ENCODE results near the gene SMPD2. TPM values are rescaled to one million over a fixed set of nuclear protein-coding genes. Genes with fewer than 3 reads are reported as not detected.
"Not testable (repeated sequence)": the region's sequence is repeated elsewhere in the genome, so short reads cannot be mapped to it uniquely, and the experiment has no call there.

SMPD2 gene
- polyA plus RNA-seq, 1 donor, result 13.0 TPM

DNA sequence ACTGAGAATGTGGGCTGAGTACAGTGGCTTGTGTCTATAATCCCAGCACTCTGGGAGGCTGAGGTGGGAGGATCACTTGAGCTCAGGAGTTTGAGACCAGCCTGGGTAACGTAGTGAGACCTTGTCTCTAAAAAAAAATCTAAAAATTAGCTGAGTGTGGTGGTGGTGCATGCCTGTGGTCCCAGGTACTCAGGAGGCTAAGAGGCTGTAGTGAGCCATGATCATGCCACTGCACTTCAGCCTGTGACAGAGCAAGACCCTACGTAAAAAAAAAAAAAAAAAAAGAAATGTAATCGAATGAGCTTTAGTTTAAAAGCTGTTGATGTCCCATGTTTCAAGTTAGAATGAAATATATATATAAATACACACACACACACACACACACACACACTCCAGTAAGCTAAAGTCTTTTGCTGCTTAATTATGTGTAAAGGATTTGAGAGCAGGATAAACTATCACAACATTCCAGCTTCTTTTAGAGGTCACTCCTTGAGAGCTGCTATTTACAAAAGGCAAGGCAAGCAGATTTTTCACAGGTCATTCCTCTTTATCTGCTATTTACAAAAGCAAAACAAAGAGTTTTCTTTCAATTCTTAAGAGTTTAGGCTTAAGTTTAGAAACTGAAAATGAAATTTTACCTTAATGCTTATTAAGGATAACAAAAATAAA is 19.8 kb downstream of the SMPD2 start:
- DNase-seq, result peak in 1 of 2 donors; percentile 35
- peaks cover 19% of the 10 kb centered on the region for H3K4me1 ChIP-seq (ENCODE audit: control insufficient read depth, insufficient read depth, low read length)
- no peaks in the 10 kb centered on the region for H3K9me3 ChIP-seq (ENCODE audit: control insufficient read depth, low read depth, low read length)
- peak overlapping the region; percentile 22 for H3K27ac ChIP-seq (ENCODE audit: low read length)
- H3K4me3 ChIP-seq (ENCODE audit: low read length), result no peak overlapping the region
- H3K36me3 ChIP-seq (ENCODE audit: control insufficient read depth, insufficient read depth, low read length), result peaks cover 11% of the 10 kb centered on the region
- no peaks in the 10 kb centered on the region for H3K27me3 ChIP-seq (ENCODE audit: control insufficient read depth, insufficient read depth, low read length)
- no CpG with 5 or more reads among the region's 3 CpGs for WGBS (ENCODE audit: insufficient coverage, low lambda C conversion rate)

DNA sequence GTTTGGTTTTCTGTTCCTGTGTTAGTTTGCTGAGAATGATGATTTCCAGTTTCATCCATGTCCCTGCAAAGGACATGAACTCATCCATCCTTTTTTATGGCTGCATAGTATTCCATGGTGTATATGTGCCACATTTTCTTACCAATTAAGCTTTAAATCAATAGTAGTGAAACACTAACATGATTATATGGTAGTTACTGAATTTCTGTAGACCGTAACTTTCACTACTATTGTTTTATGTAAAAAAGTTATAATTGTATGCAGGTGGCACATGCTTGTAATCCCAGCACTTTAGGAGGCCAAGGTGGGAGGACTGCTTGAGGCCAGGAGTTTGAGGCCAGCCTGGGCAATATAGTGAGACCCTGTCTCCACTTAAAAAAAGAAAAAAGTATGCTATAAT is 20.7 kb downstream of the SMPD2 start:
- H3K27ac ChIP-seq (ENCODE audit: low read length); DNase-seq; H3K4me3 ChIP-seq (ENCODE audit: low read length); H3K27me3 ChIP-seq (ENCODE audit: control insufficient read depth, insufficient read depth, low read length); H3K9me3 ChIP-seq (ENCODE audit: control insufficient read depth, low read depth, low read length): not testable (repeated sequence)
- no CpG with 5 or more reads among the region's 1 CpG for WGBS (ENCODE audit: insufficient coverage, low lambda C conversion rate)
- Histone ChIP-seq H3K36me3 (ENCODE audit: control insufficient read depth, insufficient read depth, low read length) (peaks cover 18% of the 10 kb centered on the region), H3K4me1 (ENCODE audit: control insufficient read depth, insufficient read depth, low read length) (peaks cover 24% of the 10 kb centered on the region)

DNA sequence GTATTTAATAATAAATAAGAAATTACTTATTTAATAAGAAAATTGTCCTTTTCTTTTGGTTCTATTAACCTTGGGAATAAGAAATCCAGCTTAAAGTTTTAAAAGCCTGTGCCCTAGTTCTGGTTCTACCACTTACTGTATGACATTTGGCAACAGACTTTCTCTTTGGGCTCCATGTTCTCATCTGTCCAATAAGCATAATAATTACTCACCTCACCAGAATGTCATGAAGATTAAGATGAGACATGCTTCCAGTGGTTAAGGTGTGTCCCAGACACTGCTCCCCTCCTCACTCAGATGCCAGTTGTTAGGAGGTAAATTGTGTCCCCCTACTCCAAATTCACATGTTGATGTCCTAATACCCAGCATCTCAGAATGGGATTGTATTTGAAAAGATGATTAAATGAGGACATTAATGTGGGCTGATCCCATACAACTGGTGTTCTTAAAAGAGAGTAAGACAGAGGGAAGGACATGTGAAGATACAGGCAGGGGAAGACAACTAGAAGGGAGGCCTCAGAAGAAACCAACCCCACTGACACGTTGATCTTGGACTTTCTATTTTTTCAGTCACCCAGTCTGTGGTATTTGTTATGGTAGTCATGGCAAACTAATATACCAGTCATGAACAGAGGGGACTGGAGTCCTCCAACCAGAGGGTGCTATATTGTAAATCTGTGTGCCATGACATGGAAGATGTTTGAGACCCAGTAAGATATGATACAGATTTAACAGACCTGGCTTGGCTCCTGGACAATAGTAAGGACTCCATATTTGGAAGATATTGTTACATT is 21.4 kb downstream of the SMPD2 start:
- Histone ChIP-seq H3K4me3 (ENCODE audit: low read length) (no peak overlapping the region), H3K27ac (ENCODE audit: low read length) (no peak overlapping the region), H3K27me3 (ENCODE audit: control insufficient read depth, insufficient read depth, low read length) (no peaks in the 10 kb centered on the region), H3K4me1 (ENCODE audit: control insufficient read depth, insufficient read depth, low read length) (peaks cover 22% of the 10 kb centered on the region), H3K36me3 (ENCODE audit: control insufficient read depth, insufficient read depth, low read length) (peaks cover 19% of the 10 kb centered on the region), H3K9me3 (ENCODE audit: control insufficient read depth, low read depth, low read length) (no peaks in the 10 kb centered on the region)
- no CpG with 5 or more reads among the region's 1 CpG for WGBS (ENCODE audit: insufficient coverage, low lambda C conversion rate)
- DNase-seq, result no peak

DNA sequence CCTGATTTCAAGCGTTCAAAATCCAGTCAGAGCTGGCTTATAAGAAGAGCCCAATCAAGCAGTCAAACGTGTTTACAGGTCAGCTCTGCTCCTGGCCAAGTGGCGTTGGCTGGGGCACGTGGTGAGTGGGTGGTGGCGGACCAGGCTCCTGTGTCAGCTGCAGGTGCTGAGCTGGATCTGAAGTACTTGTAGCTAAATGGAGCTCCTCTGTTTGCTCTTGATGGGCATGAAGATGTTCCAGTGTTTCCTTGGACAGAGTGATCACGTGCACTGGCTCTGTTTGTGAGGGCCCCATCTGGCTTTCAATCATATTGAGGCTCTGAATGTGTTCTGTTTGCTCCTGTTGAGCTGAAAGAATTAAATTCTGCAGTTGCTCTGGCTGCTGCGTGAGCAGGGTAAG is 25.2 kb downstream of the SMPD2 start:
- H3K9me3 ChIP-seq (ENCODE audit: control insufficient read depth, low read depth, low read length), result no peaks in the 10 kb centered on the region
- no CpG with 5 or more reads among the region's 7 CpGs for WGBS (ENCODE audit: insufficient coverage, low lambda C conversion rate)
- no peak overlapping the region for H3K4me3 ChIP-seq (ENCODE audit: low read length)
- peaks cover 50% of the 10 kb centered on the region for H3K36me3 ChIP-seq (ENCODE audit: control insufficient read depth, insufficient read depth, low read length)
- peak in 1 of 2 donors; percentile 63 for DNase-seq
- peak overlapping the region; percentile 71 for H3K27ac ChIP-seq (ENCODE audit: low read length)
- H3K27me3 ChIP-seq (ENCODE audit: control insufficient read depth, insufficient read depth, low read length), result no peaks in the 10 kb centered on the region
- peaks cover 6% of the 10 kb centered on the region for H3K4me1 ChIP-seq (ENCODE audit: control insufficient read depth, insufficient read depth, low read length)

GRCh38 chr6:109466212-109466923 is 25.8 kb downstream of the SMPD2 start:
- no peak overlapping the region for H3K4me3 ChIP-seq (ENCODE audit: low read length)
- peaks cover 54% of the 10 kb centered on the region for H3K36me3 ChIP-seq (ENCODE audit: control insufficient read depth, insufficient read depth, low read length)
- no CpG with 5 or more reads among the region's 7 CpGs for WGBS (ENCODE audit: insufficient coverage, low lambda C conversion rate)
- H3K9me3 ChIP-seq (ENCODE audit: control insufficient read depth, low read depth, low read length), result no peaks in the 10 kb centered on the region
- no peaks in the 10 kb centered on the region for H3K27me3 ChIP-seq (ENCODE audit: control insufficient read depth, insufficient read depth, low read length)
- peaks cover 6% of the 10 kb centered on the region for H3K4me1 ChIP-seq (ENCODE audit: control insufficient read depth, insufficient read depth, low read length)
- peak overlapping the region; percentile 71 for H3K27ac ChIP-seq (ENCODE audit: low read length)
- DNase-seq, result peak; percentile 49 to 68

DNA sequence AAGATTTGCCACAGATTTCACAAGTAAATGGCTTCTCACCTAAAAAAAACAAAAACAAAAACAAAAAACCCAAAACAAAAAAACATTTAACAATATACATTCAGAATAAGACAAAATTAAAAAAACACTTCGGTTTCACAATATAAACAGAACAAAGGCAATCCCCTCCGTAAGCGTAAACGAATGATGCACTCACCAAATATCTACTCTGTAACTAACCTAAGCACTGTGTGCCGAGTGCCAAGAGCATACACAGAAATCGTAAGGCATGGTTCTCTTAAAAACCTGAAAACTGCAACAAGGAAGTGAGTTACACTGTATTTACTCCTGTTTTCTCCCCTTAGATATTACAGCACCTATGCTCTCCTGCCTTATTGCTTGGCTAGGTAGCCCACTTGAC is 27.2 kb downstream of the SMPD2 start:
- no peak overlapping the region for H3K27ac ChIP-seq (ENCODE audit: low read length)
- no peak overlapping the region for H3K4me3 ChIP-seq (ENCODE audit: low read length)
- WGBS (ENCODE audit: insufficient coverage, low lambda C conversion rate), result no CpG with 5 or more reads among the region's 6 CpGs
- H3K36me3 ChIP-seq (ENCODE audit: control insufficient read depth, insufficient read depth, low read length), result peaks cover 63% of the 10 kb centered on the region
- no peaks in the 10 kb centered on the region for H3K9me3 ChIP-seq (ENCODE audit: control insufficient read depth, low read depth, low read length)
- no peaks in the 10 kb centered on the region for H3K27me3 ChIP-seq (ENCODE audit: control insufficient read depth, insufficient read depth, low read length)
- peaks cover 6% of the 10 kb centered on the region for H3K4me1 ChIP-seq (ENCODE audit: control insufficient read depth, insufficient read depth, low read length)
- DNase-seq, result no peak

- Histone ChIP-seq H3K27ac (ENCODE audit: low read length) (no peak overlapping the region), H3K27me3 (ENCODE audit: control insufficient read depth, insufficient read depth, low read length) (no peaks in the 10 kb centered on the region), H3K4me1 (ENCODE audit: control insufficient read depth, insufficient read depth, low read length) (peaks cover 6% of the 10 kb centered on the region), H3K4me3 (ENCODE audit: low read length) (no peak overlapping the region), H3K36me3 (ENCODE audit: control insufficient read depth, insufficient read depth, low read length) (peaks cover 78% of the 10 kb centered on the region), H3K9me3 (ENCODE audit: control insufficient read depth, low read depth, low read length) (no peaks in the 10 kb centered on the region)
- DNase-seq, result no peak
- WGBS (ENCODE audit: insufficient coverage, low lambda C conversion rate), result 88% methylated on average over 1 of the region's 5 CpGs
Observed at GRCh38 chr6:109469591-109470189, 29.2 kb downstream of the SMPD2 start.

GRCh38 chr6:109471105-109471810 is 30.7 kb downstream of the SMPD2 start:
- no peak for DNase-seq
- WGBS (ENCODE audit: insufficient coverage, low lambda C conversion rate), result no CpG with 5 or more reads among the region's 5 CpGs
- Histone ChIP-seq H3K4me1 (ENCODE audit: control insufficient read depth, insufficient read depth, low read length) (peaks cover 1% of the 10 kb centered on the region), H3K36me3 (ENCODE audit: control insufficient read depth, insufficient read depth, low read length) (peaks cover 74% of the 10 kb centered on the region), H3K27ac (ENCODE audit: low read length) (no peak overlapping the region), H3K27me3 (ENCODE audit: control insufficient read depth, insufficient read depth, low read length) (no peaks in the 10 kb centered on the region), H3K9me3 (ENCODE audit: control insufficient read depth, low read depth, low read length) (no peaks in the 10 kb centered on the region), H3K4me3 (ENCODE audit: low read length) (no peak overlapping the region)

DNA sequence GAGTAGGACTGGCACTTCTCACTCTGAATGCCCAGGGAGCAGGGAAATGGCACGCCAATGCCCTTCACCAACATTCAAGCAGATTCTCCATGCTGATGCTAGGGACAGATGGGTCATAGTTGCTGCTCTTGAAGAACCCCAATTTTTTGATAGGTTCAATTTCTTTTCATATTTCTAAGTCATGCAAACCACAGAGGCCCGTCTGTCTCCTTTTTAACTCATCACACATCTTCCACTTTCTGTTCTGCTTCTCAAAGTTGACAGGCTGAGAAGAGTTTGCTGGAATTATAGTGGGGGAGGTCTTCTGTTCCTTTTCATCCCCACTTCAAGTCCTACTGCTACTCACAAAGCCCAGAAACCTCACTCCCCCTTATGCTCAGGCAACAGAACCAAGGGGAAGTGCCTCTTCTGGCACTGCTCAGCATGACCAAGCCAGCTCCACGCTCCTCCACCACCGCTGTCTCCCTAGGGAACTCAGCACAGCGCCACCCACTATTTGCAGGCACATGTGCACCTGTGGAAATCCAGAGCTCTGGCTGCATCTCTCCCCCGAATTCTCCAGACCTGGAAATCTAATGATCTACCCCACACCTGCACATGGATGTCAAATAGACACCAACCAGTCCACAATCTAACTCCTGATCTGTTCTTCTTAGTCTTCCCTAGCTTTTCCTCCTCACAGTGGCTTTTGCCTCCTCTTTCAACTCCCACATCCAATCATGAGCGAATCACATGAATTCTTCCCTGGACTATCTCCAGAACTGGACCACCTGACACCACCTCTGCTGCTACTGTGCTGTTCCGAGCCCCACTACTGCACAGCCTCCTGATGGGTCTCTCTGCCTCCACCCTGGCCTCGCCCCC is 31.8 kb downstream of the SMPD2 start:
- H3K4me1 ChIP-seq (ENCODE audit: control insufficient read depth, insufficient read depth, low read length), result peaks cover 2% of the 10 kb centered on the region
- H3K27me3 ChIP-seq (ENCODE audit: control insufficient read depth, insufficient read depth, low read length), result no peaks in the 10 kb centered on the region
- 80% methylated on average over 1 of the region's 9 CpGs for WGBS (ENCODE audit: insufficient coverage, low lambda C conversion rate)
- no peak overlapping the region for H3K27ac ChIP-seq (ENCODE audit: low read length)
- no peaks in the 10 kb centered on the region for H3K9me3 ChIP-seq (ENCODE audit: control insufficient read depth, low read depth, low read length)
- DNase-seq, result no peak
- no peak overlapping the region for H3K4me3 ChIP-seq (ENCODE audit: low read length)
- peaks cover 77% of the 10 kb centered on the region for H3K36me3 ChIP-seq (ENCODE audit: control insufficient read depth, insufficient read depth, low read length)

Data from large intestine (tissue), 3 donors.